Hindlimb muscle (tissue), 1 donor: ENCODE measurements around the gene KRT37. TPM values are rescaled to one million over a fixed set of nuclear protein-coding genes. Genes with fewer than 3 reads are reported as not detected.
"Not testable (repeated sequence)": the region's sequence is repeated elsewhere in the genome, so short reads cannot be mapped to it uniquely, and the experiment has no call there.

Experiments used
- DNase-seq: peaks from one replicate; pipeline ENCODE4 v3.0.0-alpha.2; 2013
- polyA plus RNA-seq: library from polyadenylated mRNA; unstranded; fragments of 120-200 nt; gene quantifications from one replicate; pipeline ENCODE4 v1.2.1, GENCODE V29; 2013; ENCODE audit not compliant: insufficient read length

Gene KRT37
- polyA plus RNA-seq, 1 donor = not detected

GRCh38 chr17:41434005-41434404 is 9.6 kb upstream of the KRT37 start:
- DNase-seq = no peak

GRCh38 chr17:41433586-41433985 is 9.2 kb upstream of the KRT37 start:
- DNase-seq = no peak

GRCh38 chr17:41430376-41430775 is 6.0 kb upstream of the KRT37 start:
- not testable (repeated sequence) for DNase-seq

- DNase-seq = no peak
Measured at GRCh38 chr17:41429667-41430066, 5.3 kb upstream of the KRT37 start.

GRCh38 chr17:41428591-41429291 is 4.4 kb upstream of the KRT37 start:
- DNase-seq = no peak

- not testable (repeated sequence) for DNase-seq
Measured at GRCh38 chr17:41422586-41422985, 1.8 kb downstream of the KRT37 start.

- DNase-seq = no peak
Measured at GRCh38 chr17:41421617-41422016, 2.8 kb downstream of the KRT37 start.

- no peak for DNase-seq
Measured at GRCh38 chr17:41421116-41421515, 3.3 kb downstream of the KRT37 start.

- no peak for DNase-seq
Measured at GRCh38 chr17:41420134-41420533, 4.3 kb downstream of the KRT37 start.

GRCh38 chr17:41419716-41420115 is 4.7 kb downstream of the KRT37 start:
- DNase-seq = no peak

GRCh38 chr17:41418116-41418860 is 6.1 kb downstream of the KRT37 start:
- DNase-seq = no peak

GRCh38 chr17:41417576-41418015 is 6.8 kb downstream of the KRT37 start:
- no peak for DNase-seq

- DNase-seq = no peak
Measured at GRCh38 chr17:41417127-41417526, 7.3 kb downstream of the KRT37 start.

- no peak for DNase-seq
Measured at GRCh38 chr17:41416479-41416878, 7.9 kb downstream of the KRT37 start.

GRCh38 chr17:41415833-41416335 is 8.5 kb downstream of the KRT37 start:
- DNase-seq = no peak

- no peak for DNase-seq
Measured at GRCh38 chr17:41415411-41415810, 9.0 kb downstream of the KRT37 start.

GRCh38 chr17:41413982-41414381 is 10.4 kb downstream of the KRT37 start:
- DNase-seq = no peak

- DNase-seq = no peak
Measured at GRCh38 chr17:41413353-41413957, 10.9 kb downstream of the KRT37 start.

GRCh38 chr17:41411072-41411840 is 13.1 kb downstream of the KRT37 start:
- no peak for DNase-seq

- no peak for DNase-seq
Measured at GRCh38 chr17:41407226-41407625, 17.2 kb downstream of the KRT37 start.

- DNase-seq = no peak
Measured at GRCh38 chr17:41406205-41406604, 18.2 kb downstream of the KRT37 start.

GRCh38 chr17:41404024-41404671 is 20.2 kb downstream of the KRT37 start:
- DNase-seq = no peak
